ENCODE results near the gene TUBB3. TPM values are rescaled to one million over a fixed set of nuclear protein-coding genes. Genes with fewer than 3 reads are reported as not detected.

TUBB3 gene
- total RNA-seq, 1 experiment from 2014 or later: 173 TPM

DNA sequence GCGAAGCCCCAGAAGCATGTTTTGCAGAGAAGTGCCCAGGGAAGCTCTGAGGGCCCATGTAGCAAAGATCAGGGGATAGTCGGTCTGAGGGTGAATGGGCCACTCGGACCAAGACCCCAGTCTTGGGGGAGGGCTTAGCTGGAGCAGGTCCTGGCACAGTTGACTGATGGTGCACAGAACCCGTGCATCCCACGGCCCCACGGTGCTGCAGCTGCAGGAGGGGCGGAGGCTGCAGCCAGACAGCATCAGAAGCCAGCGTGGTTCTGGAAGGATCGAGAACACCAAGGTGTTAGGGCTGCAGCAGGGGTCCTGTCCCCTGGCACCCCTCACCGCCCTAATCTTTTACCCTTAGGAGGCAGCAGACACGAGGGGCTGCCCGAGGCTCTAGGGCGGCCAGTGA is 11.0 kb upstream of the TUBB3 start:
- DNase-seq (ENCODE audit: low read depth, low spot score) (no peak), ATAC-seq (no peak)
- no peak for TF ChIP-seq CEBPB (IDR thresholded peaks at IDR 0.05; ENCODE audit: low read depth)
- peak; percentile 15; the same call in 1 of the 2 replicates for TF ChIP-seq POLR2AphosphoS5 (IDR thresholded peaks at IDR 0.05; ENCODE audit: low read depth, low read length)
- no peak overlapping the region for H2AFZ ChIP-seq (ENCODE audit: low read depth, low read length, poor library complexity, severe bottlenecking)
- CTCF ChIA-PET: interaction anchor here (5.7 kb wide), 1 partner anchor 10 kb away, joined by 57 read pairs; the partner anchor contains the start of gene TUBB3
- no peak overlapping the region for H3K9ac ChIP-seq (ENCODE audit: low read length)
- H3K4me2 ChIP-seq (ENCODE audit: low read length): no peak overlapping the region
- BruUV-seq (replicated peaks): no TSS peak
- H3K36me3 ChIP-seq (ENCODE audit: control insufficient read depth in 1 of 2, insufficient read depth in 2 of 2, low read length in 2 of 2): peaks cover 13 to 15% of the 10 kb centered on the region in 2 experiments; a peak in 3 of 4 replicates
- POLR2A ChIA-PET: interaction anchor here (1.4 kb wide), 1 partner anchor 11 kb away, joined by 4 read pairs; the partner anchor contains the start of gene TUBB3
- no peaks in the 10 kb centered on the region for H3K9me2 ChIP-seq (ENCODE audit: insufficient read depth)
- no peaks in the 10 kb centered on the region for H4K20me1 ChIP-seq (ENCODE audit: insufficient read depth)
- no peaks in the 10 kb centered on the region for H3K27me3 ChIP-seq (ENCODE audit: insufficient read depth, low read length)
- no peak overlapping the region for H3K4me3 ChIP-seq (replicated peaks in 1 of 2; ENCODE audit: low read depth in 1 of 2, low read length in 2 of 2)
- H3K79me2 ChIP-seq (ENCODE audit: insufficient read depth, low read length): no peaks in the 10 kb centered on the region
- H3K27ac ChIP-seq (ENCODE audit: low read depth, low read length): 0 out of 2 replicates have a peak overlapping the region, but pooled peaks have one; percentile 1
- intact Hi-C loops (cut with micrococcal nuclease): no loop called here
- H3K9me3 ChIP-seq (ENCODE audit: control insufficient read depth in 1 of 2, insufficient read depth in 1 of 2, low read depth in 1 of 2, low read length in 2 of 2): no peaks in the 10 kb centered on the region
- RAD21 ChIA-PET (ENCODE audit: low non-redundant PET in 1 of 2, low total read pairs in 2 of 2, uncharacterized antibody in 2 of 2, unreplicated experiment in 2 of 2): no interaction called here
- H3K4me1 ChIP-seq (ENCODE audit: control insufficient read depth in 1 of 2, insufficient read depth in 2 of 2, low read length in 2 of 2): peaks cover 15 to 25% of the 10 kb centered on the region in 2 experiments; a peak in 3 of 4 replicates

- CTCF ChIA-PET: interaction anchor here (5.7 kb wide), 1 partner anchor 9 kb away, joined by 57 read pairs; the partner anchor contains the start of gene TUBB3
- H3K79me2 ChIP-seq (ENCODE audit: insufficient read depth, low read length): no peaks in the 10 kb centered on the region
- no peaks in the 10 kb centered on the region for H4K20me1 ChIP-seq (ENCODE audit: insufficient read depth)
- no TSS peak for BruUV-seq (replicated peaks)
- no peak overlapping the region for H3K4me3 ChIP-seq (replicated peaks in 1 of 2; ENCODE audit: low read depth in 1 of 2, low read length in 2 of 2)
- peaks cover 10 to 15% of the 10 kb centered on the region in 2 experiments; a peak in 3 of 4 replicates for H3K36me3 ChIP-seq (ENCODE audit: control insufficient read depth in 1 of 2, insufficient read depth in 2 of 2, low read length in 2 of 2)
- TF ChIP-seq TCF7L2 (IDR thresholded peaks at IDR 0.05; ENCODE audit: borderline replicate concordance, extremely low read depth, insufficient read depth, insufficient read length) (no peak), ZBTB33 (IDR thresholded peaks at IDR 0.05; ENCODE audit: extremely low read depth, insufficient replicate concordance, low read length) (no peak), ELF1 (IDR thresholded peaks at IDR 0.05; ENCODE audit: borderline replicate concordance, low read depth) (no peak), SRF (IDR thresholded peaks at IDR 0.05; ENCODE audit: low read depth) (no peak), EZH2 (IDR thresholded peaks at IDR 0.05) (no peak), ZFX (IDR thresholded peaks at IDR 0.05) (no peak)
- no peaks in the 10 kb centered on the region for H3K9me3 ChIP-seq (ENCODE audit: control insufficient read depth in 1 of 2, insufficient read depth in 1 of 2, low read depth in 1 of 2, low read length in 2 of 2)
- no peaks in the 10 kb centered on the region for H3K27me3 ChIP-seq (ENCODE audit: insufficient read depth, low read length)
- POLR2A ChIA-PET: interaction anchor here (1.4 kb wide), 1 partner anchor 10 kb away, joined by 4 read pairs; the partner anchor contains the start of gene TUBB3
- intact Hi-C loops (cut with micrococcal nuclease): no loop called here
- no peak overlapping the region for H3K9ac ChIP-seq (ENCODE audit: low read length)
- RAD21 ChIA-PET (ENCODE audit: low non-redundant PET in 1 of 2, low total read pairs in 2 of 2, uncharacterized antibody in 2 of 2, unreplicated experiment in 2 of 2): no interaction called here
- peaks cover 20 to 29% of the 10 kb centered on the region in 2 experiments for H3K4me1 ChIP-seq (ENCODE audit: control insufficient read depth in 1 of 2, insufficient read depth in 2 of 2, low read length in 2 of 2)
- ATAC-seq (no peak), DNase-seq (ENCODE audit: low read depth, low spot score) (no peak)
- H3K27ac ChIP-seq (ENCODE audit: low read depth, low read length): peak overlapping the region; percentile 17; the same call in 1 of the 2 replicates
- no peak overlapping the region for H2AFZ ChIP-seq (ENCODE audit: low read depth, low read length, poor library complexity, severe bottlenecking)
- H3K4me2 ChIP-seq (ENCODE audit: low read length): no peak overlapping the region
- H3K9me2 ChIP-seq (ENCODE audit: insufficient read depth): no peaks in the 10 kb centered on the region
Observed at GRCh38 chr16:89912627-89913026, 10.5 kb upstream of the TUBB3 start.

All from HCT116 (cell line).